B cell (primary cell): ENCODE results near the gene ADCY3. TPM values are rescaled to one million over a fixed set of nuclear protein-coding genes. Genes with fewer than 3 reads are reported as not detected.

Source experiments
- ATAC-seq: fragments of 200-7000 bp; cut with Tn5 transposase; one replicate; pipeline ENCODE4 v1.10.0; 2021; ENCODE audit warnings: low read depth, mild to moderate bottlenecking, moderate number of reproducible peaks, moderate library complexity
- CTCF ChIA-PET: fragments of 350-600 bp; sonication (Branson Sonifier 250); formaldehyde crosslinking; loops from one replicate; lab custom pipeline; 2021; ENCODE audit warnings: antibody characterized with exemption, inconsistent platforms; lab: Charles Lee
- POLR2A ChIA-PET: fragments of 350-600 bp; sonication (Branson Sonifier 250); formaldehyde crosslinking; loops from one replicate; lab custom pipeline; 2021; ENCODE audit warnings: antibody characterized with exemption; lab: Charles Lee
- DNase-seq: peaks from one replicate; pipeline ENCODE4 v3.0.0; 2013
- H2AFZ ChIP-seq: 2 replicates; pipeline ENCODE4 v1.6.1; 2012; ENCODE audit warnings: mild to moderate bottlenecking, low read depth, low read length; ENCODE audit not compliant: insufficient read depth, poor library complexity, severe bottlenecking
- H3K27ac ChIP-seq, 2 donors: 1 replicate in 1 of 2; 2 replicates in 1 of 2; pipeline ENCODE4 v1.5.1; 2012 to 2013; ENCODE audit warnings: low read length in 2 of 2, mild to moderate bottlenecking in 2 of 2, moderate library complexity in 1 of 2
- H3K27me3 ChIP-seq, 4 experiments: fragments of 200-600 bp in 1 of 4; sonication (generic) in 1 of 4; replicated peaks in 1 of 4; 1 replicate in 2 of 4; 2 replicates in 2 of 4; pipeline versions ENCODE4 v1.6.1 to v1.7.0; 2013 to 2016; ENCODE audit warnings: low read length in 3 of 4, mild to moderate bottlenecking in 2 of 4, mixed read lengths in 1 of 4, moderate library complexity in 1 of 4; ENCODE audit not compliant: insufficient read depth in 4 of 4, control insufficient read depth in 3 of 4; ENCODE audit errors: control extremely low read depth in 1 of 4
- H3K36me3 ChIP-seq, 2 experiments: replicated peaks in 1 of 2; 1 replicate in 1 of 2; 2 replicates in 1 of 2; pipeline versions ENCODE4 v1.6.1 to v1.7.1; 2013; ENCODE audit warnings: low read length in 1 of 2; ENCODE audit not compliant: insufficient read depth in 2 of 2, control insufficient read depth in 1 of 2; ENCODE audit errors: control extremely low read depth in 1 of 2, extremely low read depth in 1 of 2
- H3K4me1 ChIP-seq, 2 donors: fragments of 200-600 bp in 1 of 2; sonication (generic) in 1 of 2; 1 replicate in 1 of 2; 2 replicates in 1 of 2; pipeline versions ENCODE4 v1.5.1 to v1.6.1; 2013 to 2017; ENCODE audit warnings: low read length in 2 of 2; ENCODE audit not compliant: control insufficient read depth in 2 of 2, insufficient read depth in 2 of 2
- H3K4me2 ChIP-seq: replicated peaks from 2 replicates; pipeline ENCODE3; 2012; ENCODE audit warnings: mild to moderate bottlenecking, low read depth, low read length; ENCODE audit not compliant: poor library complexity, severe bottlenecking
- H3K4me3 ChIP-seq, 5 experiments: fragments of 200-600 bp in 1 of 5; sonication (generic) in 1 of 5; 1 replicate in 3 of 5; 2 replicates in 2 of 5; pipeline versions ENCODE4 v1.5.1 to v1.7.0; 2011 to 2016; ENCODE audit warnings: low read length in 4 of 5, mild to moderate bottlenecking in 4 of 5, low read depth in 2 of 5, control low read depth in 1 of 5, moderate library complexity in 1 of 5; ENCODE audit not compliant: insufficient read depth in 1 of 5; ENCODE audit errors: control extremely low read depth in 1 of 5, extremely low read depth in 1 of 5
- H3K79me2 ChIP-seq: fragments of 200-600 bp; sonication (generic); one replicate; pipeline ENCODE4 v1.6.0; 2016; ENCODE audit warnings: low read length; ENCODE audit not compliant: control insufficient read depth, insufficient read depth
- H3K9ac ChIP-seq: fragments of 200-600 bp; sonication (generic); 2 replicates; pipeline ENCODE4 v1.6.1; 2017; ENCODE audit warnings: mild to moderate bottlenecking, low read length, moderate library complexity
- H3K9me3 ChIP-seq, 3 donors: one replicate each; pipeline versions ENCODE4 v1.6.1 to v1.7.1; 2013; ENCODE audit warnings: low read length in 2 of 3; ENCODE audit not compliant: control insufficient read depth in 2 of 3, insufficient read depth in 1 of 3; ENCODE audit errors: control extremely low read depth in 1 of 3
- H4K20me1 ChIP-seq: 2 replicates; pipeline ENCODE4 v1.6.0; 2012; ENCODE audit warnings: mild to moderate bottlenecking, low read length; ENCODE audit not compliant: insufficient read depth, control insufficient read depth, poor library complexity, severe bottlenecking
- H3K27ac Mint-ChIP-seq: one replicate; pipeline ENCODE4 v1.8.0; 2021; ENCODE audit warnings: mixed read lengths
- H3K27me3 Mint-ChIP-seq: one replicate; pipeline ENCODE4 v1.8.0; 2021; ENCODE audit warnings: mixed read lengths
- H3K4me1 Mint-ChIP-seq: one replicate; pipeline ENCODE4 v1.8.0; 2021; ENCODE audit warnings: mixed read lengths
- H3K4me3 Mint-ChIP-seq: one replicate; pipeline ENCODE4 v1.8.0; 2021; ENCODE audit warnings: mixed read lengths
- H3K9me3 Mint-ChIP-seq: one replicate; pipeline ENCODE4 v1.8.0; 2022; ENCODE audit warnings: mixed read lengths; ENCODE audit not compliant: insufficient read depth
- CTCF ChIP-seq: fragments of 200-600 bp; IDR thresholded peaks from one replicate; pipeline ENCODE4 v1.8.0; 2022; ENCODE audit warnings: antibody characterized with exemption, mild to moderate bottlenecking
- EZH2 ChIP-seq: IDR thresholded peaks from 2 replicates; pipeline ENCODE4 v1.6.1; 2012; ENCODE audit warnings: borderline replicate concordance, low read depth, mild to moderate bottlenecking, moderate library complexity, low read length; ENCODE audit not compliant: insufficient read depth, poor library complexity, severe bottlenecking
- whole genome bisulfite sequencing: methylation state at CpG from one replicate; pipeline ENCODE4 v1.1.5; 2013; ENCODE audit warnings: missing lambda C conversion rate; ENCODE audit not compliant: insufficient coverage; 5-methylcytosine and 5-hydroxymethylcytosine counted together
- intact Hi-C: fragments of 100-400 bp; cut with micrococcal nuclease; formaldehyde crosslinking; loops from one replicate; pipeline ENCODE4 v1.10.0; 2022
- polyA plus RNA-seq: library from polyadenylated mRNA; depleted of rRNA; stranded (reverse); fragments of >200 nt; gene quantifications from 2 replicates; pipeline ENCODE4 v1.2.3, GENCODE V29; 2012
- total RNA-seq, 2 donors: library from RNA; stranded (reverse); fragments of 120-200 nt in 1 of 2; gene quantifications; 1 replicate in 1 of 2; 2 replicates in 1 of 2; pipeline versions ENCODE4 v1.2.3 to v1.2.4, GENCODE V29; 2013 to 2022

The ADCY3 gene
- total and polyA plus RNA-seq, 2 donors (not counting 1 experiment from before 2014, with no cell fraction given): 48.4 to 73.0 TPM

GRCh38 chr2:24935145-24935544 is 15.1 kb upstream of the ADCY3 start:
- ChIA-PET CTCF (no interaction called here), POLR2A (no interaction called here)
- ATAC-seq (no peak), DNase-seq (no peak)
- no peak for TF ChIP-seq EZH2
- no peak for TF ChIP-seq CTCF
- H2AFZ ChIP-seq: no peak overlapping the region
- no peak overlapping the region for H3K4me3 ChIP-seq
- intact Hi-C loops: no loop called here
- no peaks in the 10 kb centered on the region for H3K9me3 Mint-ChIP-seq
- peaks cover 0 to 5% of the 10 kb centered on the region in 2 donors for H3K4me1 ChIP-seq
- 86% methylated on average over 3 of the region's 5 CpGs for WGBS
- H3K9ac ChIP-seq: no peak overlapping the region
- no peak overlapping the region for H3K27ac ChIP-seq
- H3K27ac Mint-ChIP-seq: no peak overlapping the region
- no peaks in the 10 kb centered on the region for H3K27me3 ChIP-seq
- no peaks in the 10 kb centered on the region for H3K79me2 ChIP-seq
- no peaks in the 10 kb centered on the region for H3K36me3 ChIP-seq
- H3K4me3 Mint-ChIP-seq: no peak overlapping the region
- peaks cover 5% of the 10 kb centered on the region for H3K4me1 Mint-ChIP-seq
- no peaks in the 10 kb centered on the region for H3K9me3 ChIP-seq
- no peaks in the 10 kb centered on the region for H4K20me1 ChIP-seq
- H3K27me3 Mint-ChIP-seq: no peaks in the 10 kb centered on the region
- H3K4me2 ChIP-seq: no peak overlapping the region

GRCh38 chr2:24932715-24933114 is 12.7 kb upstream of the ADCY3 start:
- peaks cover 0 to 5% of the 10 kb centered on the region in 2 donors for H3K4me1 ChIP-seq
- H3K36me3 ChIP-seq: no peaks in the 10 kb centered on the region
- ATAC-seq (no peak), DNase-seq (no peak)
- H3K4me1 Mint-ChIP-seq: peaks cover 5% of the 10 kb centered on the region
- H3K9me3 ChIP-seq: no peaks in the 10 kb centered on the region
- intact Hi-C loops: no loop called here
- H3K27ac ChIP-seq: no peak overlapping the region
- no peaks in the 10 kb centered on the region for H4K20me1 ChIP-seq
- H3K27ac Mint-ChIP-seq: no peak overlapping the region
- no peaks in the 10 kb centered on the region for H3K27me3 ChIP-seq
- no peaks in the 10 kb centered on the region for H3K9me3 Mint-ChIP-seq
- CTCF ChIA-PET: no interaction called here
- no peak for TF ChIP-seq CTCF
- H3K9ac ChIP-seq: no peak overlapping the region
- H3K4me3 ChIP-seq: no peak overlapping the region
- POLR2A ChIA-PET: no interaction called here
- H2AFZ ChIP-seq: no peak overlapping the region
- no peaks in the 10 kb centered on the region for H3K27me3 Mint-ChIP-seq
- WGBS: 97% methylated on average over 5 of the region's 5 CpGs
- H3K79me2 ChIP-seq: no peaks in the 10 kb centered on the region
- H3K4me3 Mint-ChIP-seq: no peak overlapping the region
- H3K4me2 ChIP-seq: no peak overlapping the region
